ENCODE measurements around the gene KRTAP4-4. TPM values are rescaled to one million over a fixed set of nuclear protein-coding genes. Genes with fewer than 3 reads are reported as not detected.

Gene KRTAP4-4
- total and polyA plus RNA-seq, 2 of the 4 experiments (the other 2 are of a cell fraction) = not detected

DNA sequence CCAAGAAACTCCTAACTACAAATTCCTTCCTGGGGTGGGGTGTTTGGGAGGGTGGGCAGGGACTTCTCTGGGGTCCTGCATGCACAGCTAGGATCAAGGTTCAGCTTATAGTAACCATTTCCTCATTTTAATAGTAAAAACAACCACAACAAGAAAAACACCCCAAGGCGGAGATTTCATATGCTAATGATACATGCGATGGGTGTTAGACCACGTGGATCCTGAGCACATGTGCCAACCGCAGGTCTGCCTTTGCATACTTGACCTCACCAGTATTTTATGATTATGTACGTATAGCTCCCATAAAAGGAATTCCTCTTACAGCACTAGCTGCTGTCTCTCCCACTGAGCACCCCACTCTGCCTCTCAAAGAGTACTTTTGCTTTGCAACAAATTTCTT lies 44.3 kb downstream of the KRTAP4-4 start:
- no peak overlapping the region; the same call in 1 of the 2 replicates for H3K14ac ChIP-seq (replicated peaks; ENCODE audit: low read depth, low read length)
- no peaks in the 10 kb centered on the region for H3K27me3 ChIP-seq (ENCODE audit: control insufficient read depth, insufficient read depth, low read length)
- no peaks in the 10 kb centered on the region for H3K79me1 ChIP-seq (ENCODE audit: low read depth in 1 of 2, low read length in 2 of 2)
- H3K4ac ChIP-seq (ENCODE audit: low read depth, low read length) = no peak overlapping the region
- ChIA-PET CTCF (interaction anchor here (0.6 kb wide), 1 partner anchor 108 kb away, joined by 3 read pairs; no protein-coding TSS in a partner anchor), POLR2A (ENCODE audit: unreplicated experiment) (no interaction called here)
- dilution Hi-C loops (cut with HindIII; ENCODE audit: low sequenced_read_pairs, unreplicated experiment) (no loop called here), intact Hi-C loops (cut with micrococcal nuclease) (no loop called here), in situ Hi-C loops (cut with MboI; ENCODE audit: low sequenced_read_pairs) (no loop called here)
- H2AK5ac ChIP-seq (ENCODE audit: low read depth, low read length) = no peak overlapping the region
- no peak overlapping the region for H2AK9ac ChIP-seq (replicated peaks; ENCODE audit: low read depth, low read length, poor library complexity)
- H4K5ac ChIP-seq (ENCODE audit: low read depth, low read length) = no peak overlapping the region
- DNase-seq (no peak), ATAC-seq (ENCODE audit: low read depth) (no peak)
- no peak overlapping the region for H3K9ac ChIP-seq (ENCODE audit: low read depth, low read length)
- no peak overlapping the region for H3K4me2 ChIP-seq (ENCODE audit: low read depth, low read length)
- H4K8ac ChIP-seq (ENCODE audit: low read depth in 2 of 2, low read length in 2 of 2) = no peak overlapping the region; a peak in 1 of 4 replicates
- H4K91ac ChIP-seq (ENCODE audit: insufficient read depth, low read depth, low read length) = peak overlapping the region; percentile 18; the same call in 1 of the 2 replicates
- no peaks in the 10 kb centered on the region for H3K36me3 ChIP-seq (ENCODE audit: control insufficient read depth, insufficient read depth, low read length)
- no peak overlapping the region for H3K27ac ChIP-seq (ENCODE audit: insufficient read depth, low read length)
- no TSS peak for BruUV-seq (replicated peaks)
- no peak overlapping the region for H2AFZ ChIP-seq (replicated peaks; ENCODE audit: low read length, poor library complexity)
- no peak overlapping the region for H3K4me3 ChIP-seq (ENCODE audit: insufficient read depth, low read depth, low read length)
- TF ChIP-seq SMC3 (IDR thresholded peaks at IDR 0.05; ENCODE audit: low read depth, low read length) = no peak
- TF ChIP-seq MAFK (IDR thresholded peaks at IDR 0.05; ENCODE audit: low read depth, low read length) = no peak
- TF ChIP-seq NFE2L2 (IDR thresholded peaks at IDR 0.05; ENCODE audit: low read depth, low read length) = no peak
- no peak for TF ChIP-seq CHD1 (IDR thresholded peaks at IDR 0.05; ENCODE audit: low read depth, low read length)
- no peak for TF ChIP-seq MAZ (IDR thresholded peaks at IDR 0.05; ENCODE audit: borderline replicate concordance, low read depth, low read length)
- no peak for TF ChIP-seq CTCF (conservative IDR thresholded peaks at IDR 0.05; ENCODE audit: low read depth, low read length)
- TF ChIP-seq FOS (IDR thresholded peaks at IDR 0.05; ENCODE audit: low read depth, low read length) = no peak
- TF ChIP-seq RFX5 (IDR thresholded peaks at IDR 0.05; ENCODE audit: low read depth, low read length) = no peak
- TF ChIP-seq RCOR1 (IDR thresholded peaks at IDR 0.05; ENCODE audit: insufficient replicate concordance, low read length) = no peak
- TF ChIP-seq POLR2A (IDR thresholded peaks at IDR 0.05; ENCODE audit: low read depth, low read length) = no peak
- no peak for TF ChIP-seq RAD21 (IDR thresholded peaks at IDR 0.05; ENCODE audit: low read length)
- no peak for TF ChIP-seq USF2 (IDR thresholded peaks at IDR 0.05; ENCODE audit: low read depth, low read length)
- TF ChIP-seq, protein P1, sequence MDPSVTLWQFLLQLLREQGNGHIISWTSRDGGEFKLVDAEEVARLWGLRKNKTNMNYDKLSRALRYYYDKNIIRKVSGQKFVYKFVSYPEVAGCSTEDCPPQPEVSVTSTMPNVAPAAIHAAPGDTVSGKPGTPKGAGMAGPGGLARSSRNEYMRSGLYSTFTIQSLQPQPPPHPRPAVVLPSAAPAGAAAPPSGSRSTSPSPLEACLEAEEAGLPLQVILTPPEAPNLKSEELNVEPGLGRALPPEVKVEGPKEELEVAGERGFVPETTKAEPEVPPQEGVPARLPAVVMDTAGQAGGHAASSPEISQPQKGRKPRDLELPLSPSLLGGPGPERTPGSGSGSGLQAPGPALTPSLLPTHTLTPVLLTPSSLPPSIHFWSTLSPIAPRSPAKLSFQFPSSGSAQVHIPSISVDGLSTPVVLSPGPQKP (IDR thresholded peaks at IDR 0.05; ENCODE audit: borderline replicate concordance, low read depth, low read length) = no peak
- no peak for TF ChIP-seq MXI1 (IDR thresholded peaks at IDR 0.05; ENCODE audit: borderline replicate concordance, low read depth, low read length)
- no peak for TF ChIP-seq BHLHE40 (IDR thresholded peaks at IDR 0.05; ENCODE audit: low read depth, low read length)
- TF ChIP-seq CEBPB (IDR thresholded peaks at IDR 0.05; ENCODE audit: low read depth, low read length) = no peak
- H2BK15ac ChIP-seq (ENCODE audit: low read depth, low read length) = no peak overlapping the region
- no peaks in the 10 kb centered on the region for H3K9me3 ChIP-seq (ENCODE audit: control insufficient read depth, insufficient read depth, low read length)
- H3K23ac ChIP-seq (ENCODE audit: low read depth, low read length) = no peak overlapping the region
- no peak overlapping the region for H3K56ac ChIP-seq (ENCODE audit: extremely low read depth, insufficient read depth, low read length)
- WGBS, 2 experiments (ENCODE audit: extremely low coverage in 2 of 2, insufficient read length in 1 of 2) = 100% methylated on average over 1 of the region's 5 CpGs; no CpG with 5 or more reads in 1 of the 2 experiments
- no peaks in the 10 kb centered on the region for H4K20me1 ChIP-seq (ENCODE audit: insufficient read depth, low read length)
- no peak overlapping the region for H2BK5ac ChIP-seq (ENCODE audit: low read depth, low read length, poor library complexity, severe bottlenecking)
- peak overlapping the region; percentile 34; the same call in 1 of the 2 replicates for H2BK20ac ChIP-seq (ENCODE audit: low read depth, low read length)
- peak overlapping the region; percentile 45; the same call in 1 of the 2 replicates for H3K18ac ChIP-seq (ENCODE audit: low read depth, low read length)
- no peak overlapping the region for H2BK120ac ChIP-seq (ENCODE audit: low read depth, low read length)
- no peaks in the 10 kb centered on the region; the same call in 1 of the 2 replicates for H3K9me1 ChIP-seq (ENCODE audit: insufficient read depth, low read length)
- H3K4me1 ChIP-seq (ENCODE audit: control insufficient read depth, insufficient read depth, low read length) = no peaks in the 10 kb centered on the region
